Mononuclear cell (primary cell): Measurements from ENCODE around the gene PHACTR1. TPM values are rescaled to one million over a fixed set of nuclear protein-coding genes. Genes with fewer than 3 reads are reported as not detected.
A peak's percentile ranks its signal among the peaks of the same experiment; 100 is the strongest.

Experiments
- H3K27me3 ChIP-seq: 2 replicates; pipeline ENCODE4 v1.6.0; 2011; ENCODE audit warnings: low read length, control low read depth; ENCODE audit not compliant: insufficient read depth
- H3K4me1 ChIP-seq: 2 replicates; pipeline ENCODE4 v1.5.1; 2011; ENCODE audit warnings: mild to moderate bottlenecking, low read length, control low read depth; ENCODE audit not compliant: insufficient read depth
- H3K4me3 ChIP-seq: 2 replicates; pipeline ENCODE4 v1.5.1; 2011; ENCODE audit warnings: mild to moderate bottlenecking, low read length, moderate library complexity
- H3K9me3 ChIP-seq: 2 replicates; pipeline ENCODE4 v1.5.1; 2011; ENCODE audit warnings: low read depth, mild to moderate bottlenecking, control low read depth, low read length
- total RNA-seq: library from RNA; depleted of rRNA; stranded (reverse); fragments of >200 nt; gene quantifications from one replicate; pipeline ENCODE4 v1.2.3, GENCODE V29; 2012

The PHACTR1 gene
- total RNA-seq, 1 donor, result 81.6 TPM

- Histone ChIP-seq H3K9me3 (no peaks in the 10 kb centered on the region), H3K27me3 (peaks cover 3% of the 10 kb centered on the region), H3K4me3 (no peak overlapping the region), H3K4me1 (peaks cover 4% of the 10 kb centered on the region)
Observed at GRCh38 chr6:13001927-13002326, 285.4 kb downstream of the PHACTR1 start.

GRCh38 chr6:13004601-13005000, 288.0 kb downstream of the PHACTR1 start:
- H3K27me3 ChIP-seq, result peaks cover 3% of the 10 kb centered on the region
- H3K4me1 ChIP-seq, result peaks cover 4% of the 10 kb centered on the region
- H3K4me3 ChIP-seq, result no peak overlapping the region
- no peaks in the 10 kb centered on the region for H3K9me3 ChIP-seq

GRCh38 chr6:13005994-13006393, 289.4 kb downstream of the PHACTR1 start:
- H3K27me3 ChIP-seq, result peaks cover 5% of the 10 kb centered on the region
- H3K4me3 ChIP-seq, result no peak overlapping the region

GRCh38 chr6:13006578-13007300, 290.2 kb downstream of the PHACTR1 start:
- Histone ChIP-seq H3K4me1 (peaks cover 5% of the 10 kb centered on the region), H3K27me3 (peaks cover 5% of the 10 kb centered on the region), H3K4me3 (no peak overlapping the region), H3K9me3 (no peaks in the 10 kb centered on the region)

More at GRCh38 chr6:13005994-13006393, 289.4 kb downstream of the PHACTR1 start:
- Histone ChIP-seq H3K4me1 (peaks cover 4% of the 10 kb centered on the region), H3K9me3 (no peaks in the 10 kb centered on the region)

GRCh38 chr6:13007744-13008143, 291.2 kb downstream of the PHACTR1 start:
- Histone ChIP-seq H3K9me3 (no peaks in the 10 kb centered on the region), H3K4me1 (peaks cover 15% of the 10 kb centered on the region), H3K27me3 (peaks cover 14% of the 10 kb centered on the region), H3K4me3 (no peak overlapping the region)

- Histone ChIP-seq H3K9me3 (no peaks in the 10 kb centered on the region), H3K4me1 (peaks cover 23% of the 10 kb centered on the region), H3K27me3 (peaks cover 24% of the 10 kb centered on the region), H3K4me3 (no peak overlapping the region)
Observed at GRCh38 chr6:13009031-13009430, 292.5 kb downstream of the PHACTR1 start.

GRCh38 chr6:13009461-13009860, 292.9 kb downstream of the PHACTR1 start:
- Histone ChIP-seq H3K4me3 (no peak overlapping the region), H3K9me3 (no peaks in the 10 kb centered on the region)

GRCh38 chr6:13011612-13012146, 295.1 kb downstream of the PHACTR1 start:
- Histone ChIP-seq H3K9me3 (no peaks in the 10 kb centered on the region), H3K4me1 (peaks cover 19% of the 10 kb centered on the region), H3K27me3 (peaks cover 36% of the 10 kb centered on the region), H3K4me3 (no peak overlapping the region)

More at GRCh38 chr6:13009461-13009860, 292.9 kb downstream of the PHACTR1 start:
- Histone ChIP-seq H3K4me1 (peaks cover 21% of the 10 kb centered on the region), H3K27me3 (peaks cover 28% of the 10 kb centered on the region)

- Histone ChIP-seq H3K27me3 (peaks cover 36% of the 10 kb centered on the region), H3K4me3 (no peak overlapping the region), H3K4me1 (peaks cover 19% of the 10 kb centered on the region), H3K9me3 (no peaks in the 10 kb centered on the region)
Observed at GRCh38 chr6:13012296-13012695, 295.7 kb downstream of the PHACTR1 start.

GRCh38 chr6:13012977-13013680, 296.6 kb downstream of the PHACTR1 start:
- Histone ChIP-seq H3K27me3 (peaks cover 36% of the 10 kb centered on the region), H3K4me3 (peak overlapping the region; percentile 14), H3K4me1 (peaks cover 19% of the 10 kb centered on the region), H3K9me3 (no peaks in the 10 kb centered on the region)

GRCh38 chr6:13013681-13014503, 297.3 kb downstream of the PHACTR1 start:
- peaks cover 19% of the 10 kb centered on the region for H3K4me1 ChIP-seq
- H3K27me3 ChIP-seq, result peaks cover 36% of the 10 kb centered on the region
- no peaks in the 10 kb centered on the region for H3K9me3 ChIP-seq
- H3K4me3 ChIP-seq, result peak overlapping the region; percentile 14

GRCh38 chr6:13014504-13015378, 298.2 kb downstream of the PHACTR1 start:
- Histone ChIP-seq H3K4me3 (no peak overlapping the region), H3K9me3 (no peaks in the 10 kb centered on the region), H3K27me3 (peaks cover 36% of the 10 kb centered on the region), H3K4me1 (peaks cover 19% of the 10 kb centered on the region)

GRCh38 chr6:13015379-13015681, 298.8 kb downstream of the PHACTR1 start:
- Histone ChIP-seq H3K9me3 (no peaks in the 10 kb centered on the region), H3K27me3 (peaks cover 36% of the 10 kb centered on the region), H3K4me3 (no peak overlapping the region), H3K4me1 (peaks cover 19% of the 10 kb centered on the region)

GRCh38 chr6:13024616-13025015, 308.0 kb downstream of the PHACTR1 start:
- Histone ChIP-seq H3K9me3 (no peaks in the 10 kb centered on the region), H3K4me1 (no peaks in the 10 kb centered on the region), H3K4me3 (no peak overlapping the region), H3K27me3 (no peaks in the 10 kb centered on the region)
